ENCODE measurements around the gene TCF4.

DNA sequence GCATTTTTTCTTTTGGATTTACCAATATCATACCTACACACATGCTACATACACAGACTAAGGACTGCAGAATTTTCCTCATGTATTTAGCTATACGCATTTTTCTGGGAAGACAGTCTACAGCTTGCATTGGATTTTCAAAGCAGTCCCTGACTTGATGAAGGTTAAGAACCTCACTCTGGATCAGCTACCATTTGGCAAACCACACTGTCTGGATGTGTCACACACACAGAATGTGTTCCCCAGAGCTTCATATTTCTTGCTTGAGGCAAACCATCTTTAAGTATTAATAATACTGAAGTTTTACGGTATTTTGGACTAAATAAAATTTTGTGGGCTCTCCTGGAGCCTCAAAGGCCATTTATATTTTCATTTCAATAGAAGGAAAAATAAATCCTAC is 102.3 kb downstream of the TCF4 start:
- no peak for TF ChIP-seq POLR2A (IDR thresholded peaks at IDR 0.05)
- TF ChIP-seq, protein P1, sequence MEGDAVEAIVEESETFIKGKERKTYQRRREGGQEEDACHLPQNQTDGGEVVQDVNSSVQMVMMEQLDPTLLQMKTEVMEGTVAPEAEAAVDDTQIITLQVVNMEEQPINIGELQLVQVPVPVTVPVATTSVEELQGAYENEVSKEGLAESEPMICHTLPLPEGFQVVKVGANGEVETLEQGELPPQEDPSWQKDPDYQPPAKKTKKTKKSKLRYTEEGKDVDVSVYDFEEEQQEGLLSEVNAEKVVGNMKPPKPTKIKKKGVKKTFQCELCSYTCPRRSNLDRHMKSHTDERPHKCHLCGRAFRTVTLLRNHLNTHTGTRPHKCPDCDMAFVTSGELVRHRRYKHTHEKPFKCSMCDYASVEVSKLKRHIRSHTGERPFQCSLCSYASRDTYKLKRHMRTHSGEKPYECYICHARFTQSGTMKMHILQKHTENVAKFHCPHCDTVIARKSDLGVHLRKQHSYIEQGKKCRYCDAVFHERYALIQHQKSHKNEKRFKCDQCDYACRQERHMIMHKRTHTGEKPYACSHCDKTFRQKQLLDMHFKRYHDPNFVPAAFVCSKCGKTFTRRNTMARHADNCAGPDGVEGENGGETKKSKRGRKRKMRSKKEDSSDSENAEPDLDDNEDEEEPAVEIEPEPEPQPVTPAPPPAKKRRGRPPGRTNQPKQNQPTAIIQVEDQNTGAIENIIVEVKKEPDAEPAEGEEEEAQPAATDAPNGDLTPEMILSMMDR (IDR thresholded peaks at IDR 0.05) = no peak
